GM18519 (cell line): ENCODE data around the gene ATP5ME.
"Not testable (repeated sequence)": the region's sequence is repeated elsewhere in the genome, so short reads cannot be mapped to it uniquely, and the experiment has no call there.

Experiments used
- ATAC-seq: cut with Tn5 transposase; IDR thresholded peaks from one replicate; pipeline ENCODE4 v1.9.1; 2021; ENCODE audit warnings: mild to moderate bottlenecking, moderate library complexity; ENCODE audit not compliant: unreplicated experiment, low FRiP score

ATP5ME gene, protein sequence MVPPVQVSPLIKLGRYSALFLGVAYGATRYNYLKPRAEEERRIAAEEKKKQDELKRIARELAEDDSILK

DNA sequence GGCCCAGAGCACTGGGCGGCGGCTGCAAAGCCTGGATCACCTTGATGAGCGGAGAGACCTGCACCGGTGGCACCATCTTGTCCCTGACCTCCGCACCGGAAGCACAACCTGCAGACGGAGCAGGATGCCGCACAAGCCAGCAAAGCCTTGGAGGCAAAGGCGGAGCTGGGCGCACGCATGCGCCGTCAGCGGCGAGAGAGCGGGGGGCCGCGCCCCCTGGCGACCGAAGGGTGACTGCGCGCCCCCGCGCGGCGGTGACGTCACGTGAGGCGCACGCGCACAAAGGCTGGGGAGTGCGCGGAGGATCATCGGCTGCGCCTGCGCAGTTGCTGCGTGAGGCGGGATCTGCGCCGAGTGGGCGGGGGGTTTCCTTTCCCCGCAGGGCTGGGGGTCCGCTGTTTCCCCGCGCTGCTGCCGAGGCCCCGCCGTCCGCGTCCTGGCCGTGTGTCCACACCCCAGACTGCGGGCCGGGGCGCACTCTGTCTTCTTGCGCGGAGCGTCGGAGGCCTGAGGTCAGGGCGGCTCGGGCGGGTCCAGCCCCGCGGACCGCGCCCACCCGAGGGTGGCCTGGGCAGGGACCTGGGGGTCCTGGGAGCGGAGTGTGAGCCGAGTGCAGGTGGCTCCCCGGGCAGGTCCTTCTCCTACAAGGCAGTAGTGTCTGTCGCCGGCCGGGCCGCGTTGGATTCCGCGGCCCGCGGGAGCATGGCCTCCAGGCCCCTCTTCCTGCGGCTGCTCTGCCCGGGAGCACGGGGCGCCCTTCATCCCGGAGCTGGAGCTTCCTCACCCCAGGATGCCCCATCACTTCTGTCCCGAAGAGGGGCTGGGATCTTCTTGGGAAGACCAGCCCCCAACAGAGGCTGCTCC lies at the start of gene ATP5ME, which contains the start of gene MYL5:
ATP5ME (minus strand) TSS at position 105 of the 864 bp plus-strand sequence; CDS start at position 76, 29 bp downstream.
MYL5 (plus strand) TSS at position 371 of the 864 bp plus-strand sequence. CDS start 3,485 bp downstream, outside the sequence.
- ATAC-seq: peak; percentile 84

DNA sequence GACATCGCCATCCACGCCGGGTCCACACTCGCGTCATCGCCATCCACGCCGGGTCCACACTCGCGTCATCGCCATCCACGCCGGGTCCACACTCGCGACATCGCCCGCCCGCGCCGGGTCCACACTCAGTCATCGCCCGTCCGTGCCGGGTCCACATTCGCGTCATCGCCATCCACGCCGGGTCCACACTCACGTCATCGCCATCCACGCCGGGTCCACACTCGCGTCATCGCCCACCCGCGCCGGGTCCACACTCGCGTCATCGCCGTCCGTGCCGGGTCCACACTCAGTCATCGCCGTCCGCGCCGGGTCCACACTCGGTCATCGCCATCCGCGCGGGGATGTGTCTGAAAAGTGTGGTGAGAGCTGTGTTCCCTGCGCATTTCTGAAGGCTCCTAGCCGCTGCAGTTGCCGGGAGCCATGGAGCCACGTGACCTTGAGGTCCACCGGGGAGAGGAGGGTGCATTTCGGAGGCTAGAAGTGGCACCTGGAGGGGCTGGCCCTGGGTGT lies 48.8 kb upstream of the ATP5ME start:
- no peak for ATAC-seq

DNA sequence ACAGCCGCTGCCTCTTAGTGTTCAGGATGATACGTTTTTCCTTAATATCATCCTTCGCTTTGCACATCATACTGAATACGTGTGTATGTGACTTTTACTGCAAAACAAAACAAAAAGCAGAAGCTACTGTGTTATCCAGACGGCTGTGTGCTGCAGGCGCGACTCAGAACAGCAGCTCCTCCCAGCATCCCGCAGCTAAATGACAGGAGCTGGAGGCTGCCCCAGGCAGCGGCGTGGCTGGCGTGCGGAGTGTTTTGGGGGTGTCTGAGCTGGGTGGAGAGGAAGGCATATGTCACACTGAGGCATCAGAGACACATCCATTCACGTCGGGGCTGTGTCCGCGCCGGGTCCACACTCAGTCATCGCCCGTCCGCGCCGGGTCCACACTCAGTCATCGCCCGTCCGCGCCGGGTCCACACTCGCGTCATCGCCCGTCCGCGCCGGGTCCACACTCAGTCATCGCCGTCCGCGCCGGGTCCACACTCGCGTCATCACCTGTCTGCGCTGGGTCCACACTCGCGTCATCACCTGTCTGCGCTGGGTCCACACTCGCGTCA lies 48.2 kb upstream of the ATP5ME start:
- no peak for ATAC-seq

DNA sequence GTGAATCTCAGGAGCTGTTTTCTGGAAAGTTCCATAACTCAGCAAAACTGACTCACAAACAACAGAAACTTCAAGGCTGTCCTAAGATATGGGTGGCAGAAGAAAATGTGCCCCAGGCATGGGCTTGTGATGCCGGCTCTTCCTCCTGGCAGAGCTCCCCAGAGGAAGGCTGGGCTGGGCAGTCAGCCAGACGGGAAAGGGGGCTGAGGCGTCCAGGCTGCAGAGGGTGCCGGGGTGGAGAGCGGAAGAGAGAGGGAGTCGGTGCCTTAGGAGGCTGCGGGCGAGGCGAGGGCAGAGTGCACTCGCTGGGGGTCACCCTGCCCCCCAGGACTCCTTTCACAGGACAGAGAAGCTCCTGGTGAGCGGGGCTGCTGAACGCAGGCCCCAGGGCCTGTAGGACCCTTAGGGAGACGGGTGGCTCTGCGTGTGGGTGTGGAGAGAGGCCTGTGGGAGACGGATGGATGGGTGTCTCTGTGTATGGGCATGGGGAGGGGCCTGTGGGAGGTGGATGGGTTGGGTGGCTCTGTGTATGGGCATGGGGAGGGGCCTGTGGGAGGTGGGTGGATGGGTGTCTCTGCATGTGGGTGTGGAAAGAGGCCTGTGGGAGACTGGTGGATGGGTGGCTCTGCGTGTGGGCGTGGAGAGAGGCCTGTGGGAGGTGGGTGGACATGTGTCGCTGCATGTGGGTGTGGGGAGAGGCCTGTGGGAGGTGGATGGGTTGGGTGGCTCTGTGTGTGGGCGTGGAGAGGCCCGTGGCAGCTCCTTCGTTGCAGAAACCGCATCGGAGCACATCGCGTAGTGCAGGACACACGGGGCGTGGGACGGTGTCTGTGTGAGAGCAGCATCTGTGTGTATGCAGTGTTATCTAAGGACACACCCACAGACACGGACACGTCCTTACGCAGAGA lies 47.4 kb upstream of the ATP5ME start:
- no peak for ATAC-seq

DNA sequence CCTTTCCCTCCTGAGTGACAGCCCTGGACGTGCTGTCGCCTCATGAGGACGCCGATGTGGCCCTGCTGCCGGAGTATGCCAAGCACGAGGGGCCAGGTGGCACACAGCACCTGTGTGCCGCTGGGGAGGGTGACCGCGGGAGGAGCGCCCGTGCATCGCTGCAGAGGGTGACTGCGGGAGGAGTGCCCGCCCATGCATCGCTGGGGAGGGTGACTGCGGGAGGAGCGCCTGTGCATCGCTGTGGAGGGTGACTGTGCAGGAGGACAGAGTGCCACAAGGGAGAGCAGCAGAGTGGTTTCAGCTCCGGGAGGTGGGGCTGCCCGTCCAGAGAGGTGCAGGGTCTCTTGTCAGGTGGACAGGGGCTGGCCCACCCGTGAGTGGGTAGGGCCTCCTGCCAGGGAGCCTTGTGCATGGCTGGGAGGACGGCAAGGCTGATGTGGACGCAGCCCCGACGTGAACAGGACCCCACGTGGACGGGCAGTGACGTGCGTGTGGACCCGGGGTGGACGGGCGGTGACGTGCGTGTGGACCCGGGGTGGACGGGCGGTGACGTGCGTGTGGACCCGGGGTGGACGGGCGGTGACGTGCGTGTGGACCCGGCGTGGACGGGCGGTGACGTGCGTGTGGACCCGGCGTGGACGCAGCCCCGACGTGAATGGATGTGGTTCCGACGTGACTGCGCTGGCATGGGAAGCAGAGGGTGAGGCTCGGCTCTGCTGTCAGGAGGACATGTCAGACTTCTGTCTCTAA lies 46.2 kb upstream of the ATP5ME start:
- no peak for ATAC-seq

DNA sequence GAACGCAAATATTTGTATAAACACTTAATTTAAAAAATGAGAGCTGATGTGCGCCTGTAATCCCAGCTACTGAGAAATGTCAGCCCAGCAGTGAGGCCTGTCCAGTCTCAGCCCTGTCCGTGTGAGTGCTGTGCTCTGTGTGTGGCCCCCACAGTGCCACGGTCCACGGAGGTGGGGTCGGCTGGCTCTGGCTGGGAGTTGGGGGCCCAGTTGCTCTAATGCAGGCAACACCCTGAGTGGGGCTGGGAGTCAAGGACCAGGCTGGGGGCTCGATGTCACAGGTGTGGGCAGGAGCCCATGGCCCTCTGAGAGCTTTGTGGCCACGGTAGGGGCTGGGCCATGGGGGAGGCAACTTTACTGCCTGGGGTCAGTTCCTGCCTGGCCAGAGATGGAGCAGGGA lies 44.4 kb upstream of the ATP5ME start:
- ATAC-seq: no peak

DNA sequence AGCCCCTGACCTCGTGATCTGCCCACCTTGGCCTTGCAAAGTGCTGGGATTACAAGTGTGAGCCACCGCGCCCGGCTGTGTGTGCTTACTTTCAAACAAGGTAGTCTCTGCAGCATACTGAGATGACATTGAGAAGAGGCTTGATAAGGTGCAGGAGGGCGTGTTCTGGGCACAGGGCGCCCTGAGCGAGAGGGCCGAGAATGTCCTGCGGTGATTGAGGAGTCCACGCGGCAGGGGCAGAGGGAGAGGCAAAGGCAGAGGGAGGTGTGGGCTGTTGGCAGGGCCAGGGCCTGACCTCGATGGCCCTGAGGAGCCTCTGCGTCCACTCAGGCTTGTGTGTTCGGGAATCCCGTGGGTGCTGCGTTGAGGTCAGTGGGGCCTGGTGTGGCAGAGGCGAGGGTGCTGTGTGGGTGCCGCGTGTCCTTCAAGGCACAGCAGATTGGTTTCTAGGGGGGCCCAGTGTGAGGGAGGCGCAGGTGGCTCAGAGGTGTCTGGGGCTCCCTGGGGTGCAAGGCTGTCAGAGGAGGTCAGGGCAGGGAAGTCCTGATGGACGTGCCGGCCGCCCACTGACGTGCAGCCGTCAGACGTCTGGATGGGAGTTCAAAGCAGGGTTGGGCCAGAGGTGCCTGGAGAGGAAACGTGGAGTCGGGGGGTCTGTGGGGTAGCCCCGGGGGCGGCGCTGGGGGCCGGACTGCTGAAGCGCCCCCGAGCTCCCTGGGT lies 43.7 kb upstream of the ATP5ME start:
- ATAC-seq: no peak

DNA sequence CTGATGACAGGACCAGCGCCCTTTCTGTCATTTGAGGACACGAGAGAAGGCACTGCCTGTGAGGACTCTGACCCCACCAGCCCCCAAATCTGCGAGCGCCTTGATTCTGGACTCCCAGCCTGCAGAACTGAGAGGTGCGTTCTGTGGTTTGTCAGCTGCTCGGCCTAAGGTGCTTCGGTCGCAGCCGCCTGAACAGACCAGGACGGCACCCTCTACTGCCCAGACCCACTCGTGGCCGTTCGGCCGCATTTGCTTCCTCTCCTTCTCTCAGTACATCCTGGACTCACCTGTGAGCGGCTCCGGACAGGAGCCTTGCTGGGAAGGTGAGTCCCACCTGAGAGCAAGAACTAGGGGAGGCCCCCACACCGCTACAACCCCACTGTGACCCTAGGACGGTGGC lies 40.0 kb upstream of the ATP5ME start:
- no peak for ATAC-seq

DNA sequence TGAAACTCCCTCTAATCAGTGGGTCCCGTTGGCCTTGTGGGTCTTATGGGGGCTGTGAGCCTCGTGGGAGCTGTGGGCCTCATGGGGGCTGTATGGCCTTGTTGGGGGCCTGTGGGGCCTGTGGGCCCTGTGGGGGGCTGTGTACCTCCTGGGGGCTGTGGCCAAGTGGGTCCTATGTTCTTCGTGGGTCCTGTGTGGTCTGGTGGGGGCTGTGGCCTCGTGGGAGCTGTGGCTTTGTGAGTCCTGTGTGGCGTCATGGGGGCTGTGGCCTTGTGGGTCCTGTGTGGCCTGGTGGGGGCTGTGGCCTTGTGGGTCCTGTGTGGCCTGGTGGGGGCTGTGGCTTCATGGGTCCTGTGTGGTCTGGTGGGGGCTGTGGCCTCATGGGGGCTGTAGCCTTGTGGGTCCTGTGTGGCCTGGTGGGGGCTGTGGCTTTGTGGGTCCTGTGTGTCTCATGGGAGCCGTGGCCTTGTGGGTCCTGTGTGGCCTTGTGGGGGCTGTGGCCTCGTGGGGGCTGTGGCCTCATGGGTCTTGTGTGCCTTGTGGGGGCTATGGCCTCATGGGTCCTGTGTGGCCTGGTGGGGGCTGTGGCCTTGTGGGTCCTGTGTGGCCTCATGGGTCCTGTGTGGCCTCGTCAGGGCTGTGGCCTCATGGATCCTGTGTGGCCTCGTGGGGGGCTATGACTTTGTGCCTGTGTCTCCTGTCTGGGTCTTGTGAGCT lies 39.0 kb upstream of the ATP5ME start:
- no peak for ATAC-seq

DNA sequence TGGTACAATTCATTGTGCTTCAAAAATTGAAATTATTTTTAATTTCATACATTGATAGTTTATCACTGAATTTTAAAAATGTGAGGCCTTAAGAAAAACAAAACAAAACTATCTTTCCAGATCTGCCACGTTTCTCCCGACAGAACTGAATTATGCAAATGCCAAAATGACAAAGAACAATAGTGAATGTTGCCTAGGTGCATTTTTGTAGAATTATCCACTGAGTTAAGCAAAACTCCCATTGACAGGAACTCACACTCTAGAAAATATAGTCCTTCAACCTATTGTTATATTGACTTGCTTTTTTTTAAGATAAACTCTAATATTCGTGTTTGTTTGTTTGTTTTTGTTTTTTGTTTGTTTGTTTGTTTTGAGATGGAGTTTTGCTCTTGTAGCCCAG lies 38.0 kb upstream of the ATP5ME start:
- ATAC-seq: no peak

DNA sequence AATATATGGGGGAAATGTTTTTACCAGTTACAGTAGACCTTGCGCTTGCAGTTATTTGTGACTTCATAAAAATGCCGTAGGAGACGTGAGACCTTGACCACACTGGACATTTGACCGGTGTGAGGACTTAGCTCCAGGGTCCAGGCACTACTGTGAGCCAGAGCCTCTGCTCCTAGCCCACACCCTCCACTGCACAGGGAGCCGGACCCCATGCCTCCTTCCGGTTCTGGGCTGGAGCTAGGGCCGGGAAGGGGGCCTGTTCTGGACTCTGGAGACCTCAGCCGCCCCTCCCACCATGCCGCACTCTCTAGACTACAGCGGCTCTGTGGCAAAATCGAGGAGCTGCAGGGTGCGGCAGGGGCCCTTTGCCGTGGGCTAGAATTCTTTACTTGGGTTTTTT lies 36.8 kb upstream of the ATP5ME start:
- no peak for ATAC-seq

DNA sequence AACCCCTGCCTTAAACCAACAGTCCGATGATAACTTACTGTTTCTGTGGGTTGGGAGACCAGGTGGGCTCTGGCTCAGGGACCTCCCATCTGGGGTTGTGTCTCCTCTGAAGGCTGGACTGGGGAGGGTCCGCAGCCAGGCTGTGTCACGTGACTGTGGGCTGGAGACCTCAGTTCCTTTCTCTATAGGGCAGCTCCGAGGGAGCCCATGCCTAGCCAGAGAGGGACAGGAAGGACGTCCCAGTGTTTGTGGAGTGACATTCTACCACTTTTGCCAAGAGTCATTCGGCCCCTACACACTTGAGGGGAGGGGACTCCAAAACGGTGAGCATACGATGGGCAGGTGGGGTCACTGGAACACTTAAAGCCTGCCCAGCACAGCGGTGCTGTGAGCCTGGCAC lies 36.0 kb upstream of the ATP5ME start:
- no peak for ATAC-seq

DNA sequence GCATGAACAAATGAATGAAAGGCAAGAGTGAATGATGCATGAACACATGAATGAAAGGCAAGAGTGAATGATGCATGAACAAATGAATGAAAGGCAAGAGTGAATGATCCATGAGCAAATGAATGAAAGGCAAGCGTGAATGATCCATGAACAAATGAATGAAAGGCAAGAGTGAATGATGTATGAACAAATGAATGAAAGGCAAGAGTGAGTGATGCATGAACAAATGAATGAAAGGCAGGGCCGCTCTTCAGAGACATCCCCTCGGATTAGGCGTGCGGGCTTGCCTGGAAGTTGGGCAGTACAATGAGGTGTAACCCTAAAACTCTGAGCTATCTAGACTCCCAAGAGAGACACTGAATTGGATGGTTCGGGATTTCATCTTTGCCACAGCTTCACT lies 35.3 kb upstream of the ATP5ME start:
- ATAC-seq: no peak

DNA sequence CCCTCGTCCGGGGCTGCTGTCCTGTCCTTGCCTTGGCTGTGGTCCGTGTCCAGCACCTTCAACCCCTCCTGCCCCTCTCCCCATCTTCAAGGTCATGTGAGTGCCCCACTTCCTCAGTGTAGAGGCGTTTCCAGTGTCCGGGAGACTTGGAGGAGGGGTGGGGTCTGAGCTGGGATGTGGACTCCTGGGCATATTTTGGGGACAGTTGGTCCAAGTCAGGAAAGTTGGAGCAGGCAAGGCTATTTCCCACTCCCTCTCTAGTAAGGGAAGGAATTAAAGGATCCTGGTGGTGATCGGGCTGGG lies 34.5 kb upstream of the ATP5ME start:
- ATAC-seq: no peak

DNA sequence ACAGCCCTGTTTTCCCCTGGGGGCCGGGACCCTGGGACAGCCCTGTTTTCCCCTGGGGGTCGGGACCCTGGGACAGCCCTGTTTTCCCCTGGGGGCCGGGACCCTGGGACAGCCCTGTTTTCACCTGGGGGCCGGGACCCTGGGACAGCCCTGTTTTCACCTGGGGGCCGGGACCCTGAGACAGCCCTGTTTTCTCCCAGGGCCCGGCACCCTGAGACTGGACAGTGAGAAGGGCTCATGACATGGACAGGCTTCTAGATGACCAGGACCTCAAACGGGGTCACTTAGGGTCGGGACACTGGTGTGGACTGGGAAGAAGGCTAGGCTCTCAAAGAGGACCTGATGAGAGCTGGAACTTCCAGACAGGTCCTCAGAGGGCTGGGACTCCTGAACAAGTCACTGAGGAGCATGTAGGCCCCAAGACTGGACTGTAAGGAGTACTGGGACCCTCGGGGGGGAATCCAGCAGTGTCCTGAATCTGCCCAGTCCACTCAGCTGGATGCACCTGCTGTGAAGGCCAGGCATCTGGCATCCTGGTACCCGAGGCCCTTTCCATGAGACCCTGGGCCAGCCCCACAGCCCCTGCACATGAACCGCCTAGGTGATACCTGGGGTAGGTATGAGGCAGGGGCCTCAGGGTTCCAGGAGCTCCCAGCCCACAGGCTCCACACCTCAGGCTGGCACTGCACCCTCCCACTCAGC lies 34.0 kb upstream of the ATP5ME start:
- ATAC-seq: no peak

DNA sequence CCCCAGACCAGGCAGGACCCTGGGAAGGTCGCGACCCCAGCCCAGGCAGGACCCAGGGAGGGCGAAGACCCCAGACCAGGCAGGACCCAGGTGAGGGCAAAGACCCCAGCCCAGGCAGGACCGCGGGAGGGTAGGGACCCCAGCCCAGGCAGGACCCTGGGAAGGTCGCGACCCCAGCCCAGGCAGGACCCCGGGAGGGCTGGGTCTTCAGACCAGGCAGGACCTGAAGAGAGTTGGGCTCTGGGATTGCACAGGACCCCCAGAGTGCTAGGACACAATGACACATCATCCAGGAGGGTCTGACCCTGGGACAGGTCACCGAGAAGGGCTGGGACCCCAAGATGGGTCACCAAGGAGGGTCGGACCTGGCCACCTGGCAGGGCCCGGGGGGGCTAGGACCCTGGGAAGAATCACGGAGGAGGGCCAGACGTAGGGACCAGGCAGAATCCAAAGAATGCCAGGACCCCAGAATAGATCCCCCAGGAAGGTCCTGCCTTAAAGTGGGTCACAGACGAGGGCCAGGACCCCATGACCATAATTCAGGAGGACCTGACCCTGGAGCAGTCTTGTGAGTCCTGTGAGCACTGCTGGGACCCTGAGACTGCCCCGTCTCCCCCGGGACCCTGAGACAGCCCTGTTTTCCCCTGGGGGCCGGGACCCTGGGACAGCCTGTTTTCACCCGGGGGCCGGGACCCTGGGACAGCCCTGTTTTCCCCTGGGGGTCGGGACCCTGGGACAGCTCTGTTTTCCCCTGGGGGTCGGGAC lies 32.9 kb upstream of the ATP5ME start:
- ATAC-seq: no peak

DNA sequence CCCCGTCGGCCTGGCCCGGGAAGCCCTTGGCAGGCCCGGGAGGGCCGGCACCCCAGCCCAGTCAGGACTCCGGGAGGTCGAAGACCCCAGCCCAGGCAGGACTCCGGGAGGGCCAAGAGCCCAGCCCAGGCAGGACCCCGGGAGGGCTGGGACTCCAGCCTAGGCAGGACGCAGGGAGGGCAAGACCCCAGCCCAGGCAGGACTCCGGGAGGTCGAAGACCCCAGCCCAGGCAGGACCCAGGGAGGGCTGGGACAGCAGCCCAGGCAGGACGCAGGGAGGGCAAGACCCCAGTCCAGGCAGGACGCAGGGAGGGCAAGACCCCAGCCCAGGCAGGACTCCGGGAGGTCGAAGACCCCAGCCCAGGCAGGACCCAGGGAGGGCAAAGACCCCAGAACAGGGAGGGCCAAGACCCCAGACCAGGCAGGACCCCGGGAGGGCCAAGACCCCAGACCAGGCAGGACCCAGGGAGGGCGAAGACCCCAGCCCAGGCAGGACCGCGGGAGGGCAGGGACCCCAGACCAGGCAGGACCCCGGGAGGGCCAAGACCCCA lies 32.1 kb upstream of the ATP5ME start:
- not testable (repeated sequence) for ATAC-seq
